IgD-negative memory B cell (primary cell): ENCODE data around the gene ST14. TPM values are rescaled to one million over a fixed set of nuclear protein-coding genes. Genes with fewer than 3 reads are reported as not detected.
"Not testable (repeated sequence)": the region's sequence is repeated elsewhere in the genome, so short reads cannot be mapped to it uniquely, and the experiment has no call there.

Experiments
- H3K27ac Mint-ChIP-seq, 3 donors: one replicate each; pipeline ENCODE4 v1.8.0; 2020 to 2022; ENCODE audit warnings: mild to moderate bottlenecking in 3 of 3, mixed read lengths in 3 of 3, moderate library complexity in 1 of 3
- H3K27me3 Mint-ChIP-seq: one replicate; pipeline ENCODE4 v1.8.0; 2021; ENCODE audit warnings: mixed read lengths
- H3K36me3 Mint-ChIP-seq: one replicate; pipeline ENCODE4 v1.8.0; 2020; ENCODE audit warnings: mild to moderate bottlenecking, mixed read lengths
- H3K4me1 Mint-ChIP-seq, 3 donors: one replicate each; pipeline ENCODE4 v1.8.0; 2020 to 2022; ENCODE audit warnings: mixed read lengths in 3 of 3, mild to moderate bottlenecking in 1 of 3
- H3K4me3 Mint-ChIP-seq, 4 donors: one replicate each; pipeline ENCODE4 v1.8.0; 2020 to 2022; ENCODE audit warnings: mild to moderate bottlenecking in 4 of 4, mixed read lengths in 4 of 4, moderate library complexity in 3 of 4
- H3K9me3 Mint-ChIP-seq, 3 donors: one replicate each; pipeline ENCODE4 v1.8.0; 2020 to 2021; ENCODE audit warnings: mixed read lengths in 3 of 3, mild to moderate bottlenecking in 1 of 3
- polyA plus RNA-seq: library from polyadenylated mRNA; unstranded; fragments of 300-500 nt; fragmentation: Illumina TruSeq; gene quantifications from one replicate; pipeline ENCODE4 v1.2.3, GENCODE V29; 2021

Gene ST14
- polyA plus RNA-seq, 1 donor from 2014 or later: 94.1 TPM

DNA sequence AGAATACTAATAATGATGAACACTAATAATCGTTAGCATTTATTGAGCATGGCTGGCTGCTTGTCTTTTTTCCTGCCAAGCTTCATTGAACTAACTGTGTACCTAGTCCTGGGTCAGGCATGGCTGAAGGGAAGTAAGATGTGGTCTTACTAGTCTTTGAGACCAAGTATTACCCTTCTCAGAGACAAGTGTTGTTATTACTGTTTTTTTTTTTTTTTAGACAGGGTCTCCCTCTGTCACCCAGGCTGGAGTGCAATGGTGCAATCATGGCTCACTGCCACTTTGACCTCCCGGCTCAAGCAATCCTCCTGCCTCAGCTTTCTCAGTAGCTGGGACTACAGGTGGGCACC lies 4.6 kb downstream of the ST14 start:
- H3K27me3 Mint-ChIP-seq: peaks cover 10% of the 10 kb centered on the region
- peak overlapping the region in 3 of 4 donors; percentile 58 to 88 (median 58) for H3K4me3 Mint-ChIP-seq
- peaks cover 4% of the 10 kb centered on the region for H3K36me3 Mint-ChIP-seq
- peak overlapping the region; percentile 56 to 95 (median 64) for H3K27ac Mint-ChIP-seq
- H3K4me1 Mint-ChIP-seq: peaks cover 35 to 56% (median 47%) of the 10 kb centered on the region in 3 donors
- H3K9me3 Mint-ChIP-seq: no peaks in the 10 kb centered on the region

DNA sequence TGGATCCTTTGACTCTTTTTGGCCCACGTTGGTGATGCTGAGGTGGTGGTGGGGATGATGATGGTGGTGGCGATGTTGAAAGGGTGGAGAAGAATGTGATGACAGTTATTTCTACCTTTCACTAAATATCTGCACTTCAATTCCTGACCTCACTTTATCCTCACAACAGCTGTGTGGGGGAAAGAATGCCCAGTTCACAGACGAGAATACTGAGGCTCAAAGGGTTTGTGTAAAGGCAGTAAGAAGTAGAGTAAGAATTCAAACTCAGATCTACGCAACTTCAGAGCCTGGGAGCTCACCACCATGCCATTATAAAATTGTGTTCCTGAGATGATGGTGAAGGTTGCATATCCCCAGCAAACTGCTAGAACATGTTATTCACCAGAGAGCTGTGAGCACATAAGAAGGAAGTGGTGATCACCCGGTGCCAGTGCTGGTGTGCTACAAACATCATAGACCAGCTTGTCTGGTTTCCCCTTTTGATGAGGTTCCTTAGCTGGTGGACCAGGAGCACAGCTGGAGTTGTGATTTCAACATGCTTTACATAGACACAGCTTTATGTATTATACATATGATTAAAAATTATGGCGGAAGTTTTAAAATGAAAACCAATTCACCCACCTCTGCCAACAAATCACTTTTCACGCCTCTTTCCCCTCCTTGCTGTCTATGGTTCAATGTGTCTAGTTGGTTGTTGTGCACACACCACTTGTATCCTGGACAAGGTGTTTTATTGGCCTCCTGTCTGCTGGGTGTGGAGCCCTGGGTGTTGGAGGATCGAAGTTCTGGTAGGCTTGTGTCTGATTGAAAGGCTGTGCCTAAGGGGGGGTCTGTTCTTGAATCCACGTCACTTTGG lies 6.2 kb downstream of the ST14 start:
- H3K27me3 Mint-ChIP-seq: peaks cover 9% of the 10 kb centered on the region
- peaks cover 5% of the 10 kb centered on the region for H3K36me3 Mint-ChIP-seq
- peaks cover 36 to 61% (median 56%) of the 10 kb centered on the region in 3 donors for H3K4me1 Mint-ChIP-seq
- peak overlapping the region; percentile 95 to 99 (median 99) for H3K27ac Mint-ChIP-seq
- peak overlapping the region; percentile 14 to 88 (median 54) for H3K4me3 Mint-ChIP-seq
- no peaks in the 10 kb centered on the region for H3K9me3 Mint-ChIP-seq

GRCh38 chr11:130166457-130166784 lies 6.8 kb downstream of the ST14 start:
- Mint-ChIP-seq H3K36me3 (peaks cover 5% of the 10 kb centered on the region), H3K4me1 (peaks cover 35 to 62% (median 56%) of the 10 kb centered on the region in 3 donors), H3K4me3 (peak overlapping the region; percentile 14 to 88 (median 54)), H3K9me3 (no peaks in the 10 kb centered on the region), H3K27me3 (peaks cover 9% of the 10 kb centered on the region), H3K27ac (peak overlapping the region; percentile 95 to 99 (median 99))

GRCh38 chr11:130167146-130167545 lies 7.6 kb downstream of the ST14 start:
- peak overlapping the region in 2 of 3 donors; percentile 71 to 99 for H3K27ac Mint-ChIP-seq
- peak overlapping the region in 1 of 4 donors; percentile 44 for H3K4me3 Mint-ChIP-seq
- H3K36me3 Mint-ChIP-seq: peaks cover 8% of the 10 kb centered on the region
- peaks cover 37 to 62% (median 57%) of the 10 kb centered on the region in 3 donors for H3K4me1 Mint-ChIP-seq
- H3K9me3 Mint-ChIP-seq: no peaks in the 10 kb centered on the region
- H3K27me3 Mint-ChIP-seq: peaks cover 9% of the 10 kb centered on the region

GRCh38 chr11:130168105-130168504 lies 8.5 kb downstream of the ST14 start:
- H3K36me3 Mint-ChIP-seq: peaks cover 11% of the 10 kb centered on the region
- peaks cover 37 to 58% (median 54%) of the 10 kb centered on the region in 3 donors for H3K4me1 Mint-ChIP-seq
- no peaks in the 10 kb centered on the region for H3K9me3 Mint-ChIP-seq
- H3K27ac Mint-ChIP-seq: peak overlapping the region in 2 of 3 donors; percentile 31 to 33
- peak overlapping the region in 2 of 4 donors; percentile 10 to 52 for H3K4me3 Mint-ChIP-seq
- peaks cover 7% of the 10 kb centered on the region for H3K27me3 Mint-ChIP-seq

DNA sequence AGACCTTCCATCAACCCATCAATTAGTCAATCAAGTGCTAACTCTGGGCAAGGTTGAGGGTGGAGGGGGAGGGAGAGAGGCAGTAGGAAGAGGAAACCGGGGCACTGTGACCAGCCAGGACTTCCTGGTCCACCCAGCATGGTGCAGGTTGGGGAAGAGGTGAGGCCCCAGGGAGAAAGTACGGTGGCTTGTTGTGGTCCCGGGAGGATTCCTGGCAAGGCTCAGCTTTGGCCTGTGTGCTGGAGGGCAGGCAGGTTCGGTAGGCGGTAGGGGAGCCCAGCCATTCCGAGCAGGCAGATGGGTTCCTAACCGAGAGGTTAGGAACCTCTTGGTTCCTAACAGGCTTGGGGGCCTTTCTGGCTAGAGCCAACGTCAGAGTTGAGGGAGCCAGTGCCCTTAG lies 10.8 kb downstream of the ST14 start:
- Mint-ChIP-seq H3K9me3 (peaks cover 0 to 5% (median 4%) of the 10 kb centered on the region in 3 donors), H3K4me1 (peaks cover 38 to 48% (median 42%) of the 10 kb centered on the region in 3 donors), H3K4me3 (peak overlapping the region in 2 of 4 donors; percentile 51 to 82), H3K36me3 (peaks cover 12% of the 10 kb centered on the region), H3K27me3 (peaks cover 2% of the 10 kb centered on the region), H3K27ac (no peak overlapping the region)

DNA sequence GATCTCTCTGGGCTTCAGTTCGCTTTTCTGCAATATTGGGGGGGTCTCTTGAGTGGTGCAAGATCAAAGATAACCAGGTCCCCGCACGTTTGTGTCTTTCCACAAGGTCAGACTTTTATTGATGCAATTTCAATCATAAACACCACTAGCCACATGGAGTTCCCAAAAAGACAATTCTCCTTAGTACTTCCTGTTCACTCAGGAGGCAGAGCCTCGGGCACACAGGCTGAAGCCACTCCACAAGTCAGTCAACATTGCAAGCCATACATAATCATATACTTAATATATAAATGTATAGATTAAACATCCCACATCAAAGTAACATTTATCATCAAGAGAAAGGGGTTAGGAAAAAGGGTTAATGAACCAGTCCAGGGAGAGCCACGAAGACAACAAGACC lies 12.0 kb downstream of the ST14 start:
- H3K27me3 Mint-ChIP-seq: peaks cover 2% of the 10 kb centered on the region
- peaks cover 2 to 5% (median 4%) of the 10 kb centered on the region in 3 donors for H3K9me3 Mint-ChIP-seq
- peaks cover 11% of the 10 kb centered on the region for H3K36me3 Mint-ChIP-seq
- H3K27ac Mint-ChIP-seq: no peak overlapping the region
- peaks cover 32 to 41% (median 33%) of the 10 kb centered on the region in 3 donors for H3K4me1 Mint-ChIP-seq
- peak overlapping the region in 1 of 4 donors; percentile 8 for H3K4me3 Mint-ChIP-seq

DNA sequence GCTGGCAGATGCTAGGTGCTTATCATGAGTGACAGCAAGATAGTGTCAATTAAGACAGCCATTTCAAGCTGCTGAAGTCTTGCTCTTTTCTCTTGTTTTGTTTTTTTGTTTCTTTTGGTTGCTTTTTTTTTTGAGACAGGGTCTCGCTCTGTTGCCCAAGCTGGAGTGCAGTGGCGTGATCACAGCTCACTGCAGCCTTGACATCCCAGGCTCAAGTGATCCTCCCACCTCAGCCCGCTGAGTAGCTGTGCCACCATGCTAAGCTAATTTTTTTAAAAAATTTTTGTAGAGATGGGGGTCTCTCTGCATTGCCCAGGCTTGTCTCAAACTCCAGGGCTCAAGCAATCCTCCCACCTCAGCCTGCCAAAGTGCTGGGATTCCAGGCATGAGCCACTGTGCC lies 12.4 kb downstream of the ST14 start:
- not testable (repeated sequence) for H3K4me3 Mint-ChIP-seq, H3K27ac Mint-ChIP-seq
- peaks cover 31 to 39% (median 33%) of the 10 kb centered on the region in 3 donors for H3K4me1 Mint-ChIP-seq

GRCh38 chr11:130174642-130175041 lies 15.1 kb downstream of the ST14 start:
- Mint-ChIP-seq H3K4me1 (peaks cover 26 to 38% (median 34%) of the 10 kb centered on the region in 3 donors), H3K9me3 (peaks cover 2 to 5% (median 4%) of the 10 kb centered on the region in 3 donors), H3K27me3 (no peaks in the 10 kb centered on the region), H3K4me3 (no peak overlapping the region), H3K27ac (no peak overlapping the region), H3K36me3 (peaks cover 9% of the 10 kb centered on the region)

More for the DNA sequence above, 12.4 kb downstream of the ST14 start:
- H3K36me3 Mint-ChIP-seq: peaks cover 11% of the 10 kb centered on the region
- not testable (repeated sequence) for H3K9me3 Mint-ChIP-seq, H3K27me3 Mint-ChIP-seq

GRCh38 chr11:130175898-130176297 lies 16.3 kb downstream of the ST14 start:
- H3K27me3 Mint-ChIP-seq: peaks cover under 1% of the 10 kb centered on the region
- peaks cover 2 to 5% (median 4%) of the 10 kb centered on the region in 3 donors for H3K9me3 Mint-ChIP-seq
- H3K27ac Mint-ChIP-seq: peak overlapping the region; percentile 32 to 71 (median 57)
- H3K4me3 Mint-ChIP-seq: no peak overlapping the region
- H3K36me3 Mint-ChIP-seq: peaks cover 9% of the 10 kb centered on the region
- peaks cover 35 to 43% (median 36%) of the 10 kb centered on the region in 3 donors for H3K4me1 Mint-ChIP-seq

DNA sequence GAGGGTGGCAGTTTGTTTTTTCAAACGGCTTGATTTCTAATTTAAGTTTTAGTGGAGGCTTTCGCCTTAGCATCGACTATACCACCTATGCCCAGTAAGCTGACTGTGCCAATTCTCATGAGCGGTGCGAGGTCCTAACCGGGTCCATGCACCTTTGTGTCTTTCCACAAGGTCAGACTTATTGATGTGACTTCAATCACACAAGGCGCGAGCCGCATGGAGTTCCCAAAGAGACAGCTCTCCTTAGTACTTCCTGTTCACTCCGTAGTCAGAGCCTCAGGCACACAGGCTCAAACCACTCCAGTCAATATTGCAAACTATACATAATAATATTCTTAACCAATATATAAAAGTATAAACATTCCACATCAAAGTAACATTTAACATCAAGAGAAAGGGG lies 18.2 kb downstream of the ST14 start:
- Mint-ChIP-seq H3K9me3 (peaks cover 2 to 5% (median 4%) of the 10 kb centered on the region in 3 donors), H3K4me3 (no peak overlapping the region), H3K4me1 (peaks cover 38 to 44% (median 39%) of the 10 kb centered on the region in 3 donors), H3K36me3 (peaks cover 6% of the 10 kb centered on the region), H3K27me3 (peaks cover 2% of the 10 kb centered on the region), H3K27ac (peak overlapping the region in 2 of 3 donors; percentile 56 to 100)

GRCh38 chr11:130178441-130179339 lies 19.1 kb downstream of the ST14 start:
- Mint-ChIP-seq H3K27me3 (peaks cover 2% of the 10 kb centered on the region), H3K36me3 (peaks cover 3% of the 10 kb centered on the region), H3K9me3 (peaks cover 2 to 5% (median 4%) of the 10 kb centered on the region in 3 donors), H3K4me3 (peak overlapping the region in 3 of 4 donors; percentile 73 to 94 (median 76)), H3K4me1 (peaks cover 38 to 49% (median 39%) of the 10 kb centered on the region in 3 donors), H3K27ac (peak overlapping the region; percentile 80 to 100 (median 94))

GRCh38 chr11:130179396-130180306 lies 20.1 kb downstream of the ST14 start:
- peak overlapping the region in 3 of 4 donors; percentile 73 to 94 (median 76) for H3K4me3 Mint-ChIP-seq
- peaks cover 38 to 54% (median 42%) of the 10 kb centered on the region in 3 donors for H3K4me1 Mint-ChIP-seq
- H3K9me3 Mint-ChIP-seq: peaks cover 2 to 4% (median 3%) of the 10 kb centered on the region in 3 donors
- H3K27ac Mint-ChIP-seq: peak overlapping the region; percentile 94 to 100 (median 99)
- H3K27me3 Mint-ChIP-seq: peaks cover 2% of the 10 kb centered on the region
- H3K36me3 Mint-ChIP-seq: peaks cover 1% of the 10 kb centered on the region

DNA sequence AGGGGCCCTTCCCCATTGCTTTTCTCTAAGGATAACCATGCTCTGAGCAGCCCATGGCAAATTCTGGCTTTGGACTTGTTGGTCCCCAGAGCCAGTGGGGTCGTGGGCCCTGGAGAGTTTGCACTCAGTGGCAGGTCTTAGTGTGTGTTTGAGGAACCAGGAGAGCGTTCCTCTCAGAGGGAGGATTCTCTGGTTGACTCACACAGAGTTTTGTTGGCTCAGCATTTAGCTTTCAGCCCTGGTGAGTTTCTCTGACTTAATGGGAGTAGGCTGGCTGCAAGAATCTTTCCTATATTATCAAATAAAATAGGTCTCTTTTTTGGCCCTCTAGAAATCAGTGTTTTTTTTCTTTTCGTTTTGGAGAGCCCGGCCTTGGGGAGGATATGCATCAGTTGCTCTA lies 20.9 kb downstream of the ST14 start:
- H3K27me3 Mint-ChIP-seq: peaks cover 2% of the 10 kb centered on the region
- H3K36me3 Mint-ChIP-seq: peaks cover 4% of the 10 kb centered on the region
- peaks cover 32 to 54% (median 42%) of the 10 kb centered on the region in 3 donors for H3K4me1 Mint-ChIP-seq
- H3K4me3 Mint-ChIP-seq: peak overlapping the region in 3 of 4 donors; percentile 76 to 94 (median 93)
- peak overlapping the region; percentile 94 to 100 (median 99) for H3K27ac Mint-ChIP-seq
- peaks cover 0 to 2% (median 0%) of the 10 kb centered on the region in 3 donors for H3K9me3 Mint-ChIP-seq
